ENCODE measurements around the gene DALRD3.

DNA sequence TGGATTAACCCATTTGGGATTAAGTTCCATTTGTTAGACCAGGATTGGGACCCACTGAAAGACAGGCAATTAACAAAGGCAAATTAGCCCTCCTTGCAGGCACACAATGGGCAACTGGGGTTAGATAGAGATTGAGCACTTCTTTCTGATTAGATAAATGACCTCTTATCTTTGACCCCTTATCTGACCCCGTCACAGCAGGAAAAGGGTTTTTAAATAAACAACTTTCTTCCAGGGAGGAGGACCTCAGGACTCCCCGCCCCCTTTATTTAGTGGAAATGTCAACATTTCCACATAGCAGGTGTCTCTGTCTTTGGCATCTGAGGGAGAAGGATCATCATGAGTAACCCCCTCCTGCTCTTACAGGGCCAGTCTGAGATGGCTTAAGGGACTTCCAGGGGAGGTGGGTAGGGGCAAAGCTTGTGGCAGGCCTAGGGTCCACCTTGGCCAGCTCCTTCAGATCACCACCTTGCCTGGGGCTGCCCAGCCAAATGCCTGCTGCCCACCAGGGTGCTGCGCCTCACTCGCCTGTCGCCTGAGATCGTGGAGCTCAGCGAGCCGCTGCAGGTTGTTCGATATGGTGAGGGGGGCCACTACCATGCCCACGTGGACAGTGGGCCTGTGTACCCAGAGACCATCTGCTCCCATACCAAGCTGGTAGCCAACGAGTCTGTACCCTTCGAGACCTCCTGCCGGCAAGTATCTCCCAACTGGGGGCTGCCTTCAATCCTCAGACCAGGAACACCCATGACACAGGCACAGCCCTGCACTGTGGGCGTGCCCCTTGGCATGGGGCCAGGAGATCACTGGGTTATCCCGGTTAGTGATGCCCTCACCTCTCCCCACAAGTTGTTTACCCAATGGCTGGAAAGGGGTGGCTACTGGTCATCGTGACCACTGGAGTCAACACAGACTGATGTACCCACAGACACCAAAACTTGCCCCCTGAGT lies 13.8 kb downstream of the DALRD3 start:
- TF ChIP-seq SCRT2 (tag by site-specific recombination; IDR thresholded peaks at IDR 0.05), result no peak
- TF ChIP-seq HOXC10 (CRISPR knock-in tag; IDR thresholded peaks at IDR 0.05), result no peak
- TF ChIP-seq, protein P1, sequence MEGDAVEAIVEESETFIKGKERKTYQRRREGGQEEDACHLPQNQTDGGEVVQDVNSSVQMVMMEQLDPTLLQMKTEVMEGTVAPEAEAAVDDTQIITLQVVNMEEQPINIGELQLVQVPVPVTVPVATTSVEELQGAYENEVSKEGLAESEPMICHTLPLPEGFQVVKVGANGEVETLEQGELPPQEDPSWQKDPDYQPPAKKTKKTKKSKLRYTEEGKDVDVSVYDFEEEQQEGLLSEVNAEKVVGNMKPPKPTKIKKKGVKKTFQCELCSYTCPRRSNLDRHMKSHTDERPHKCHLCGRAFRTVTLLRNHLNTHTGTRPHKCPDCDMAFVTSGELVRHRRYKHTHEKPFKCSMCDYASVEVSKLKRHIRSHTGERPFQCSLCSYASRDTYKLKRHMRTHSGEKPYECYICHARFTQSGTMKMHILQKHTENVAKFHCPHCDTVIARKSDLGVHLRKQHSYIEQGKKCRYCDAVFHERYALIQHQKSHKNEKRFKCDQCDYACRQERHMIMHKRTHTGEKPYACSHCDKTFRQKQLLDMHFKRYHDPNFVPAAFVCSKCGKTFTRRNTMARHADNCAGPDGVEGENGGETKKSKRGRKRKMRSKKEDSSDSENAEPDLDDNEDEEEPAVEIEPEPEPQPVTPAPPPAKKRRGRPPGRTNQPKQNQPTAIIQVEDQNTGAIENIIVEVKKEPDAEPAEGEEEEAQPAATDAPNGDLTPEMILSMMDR (tag by site-specific recombination; IDR thresholded peaks at IDR 0.05), result no peak
- no peak for TF ChIP-seq ZNF274 (IDR thresholded peaks at IDR 0.05; ENCODE audit: low read length)
- no peak for TF ChIP-seq ZNF274 (tag by site-specific recombination; IDR thresholded peaks at IDR 0.05; ENCODE audit: borderline replicate concordance)
- TF ChIP-seq, protein P2, sequence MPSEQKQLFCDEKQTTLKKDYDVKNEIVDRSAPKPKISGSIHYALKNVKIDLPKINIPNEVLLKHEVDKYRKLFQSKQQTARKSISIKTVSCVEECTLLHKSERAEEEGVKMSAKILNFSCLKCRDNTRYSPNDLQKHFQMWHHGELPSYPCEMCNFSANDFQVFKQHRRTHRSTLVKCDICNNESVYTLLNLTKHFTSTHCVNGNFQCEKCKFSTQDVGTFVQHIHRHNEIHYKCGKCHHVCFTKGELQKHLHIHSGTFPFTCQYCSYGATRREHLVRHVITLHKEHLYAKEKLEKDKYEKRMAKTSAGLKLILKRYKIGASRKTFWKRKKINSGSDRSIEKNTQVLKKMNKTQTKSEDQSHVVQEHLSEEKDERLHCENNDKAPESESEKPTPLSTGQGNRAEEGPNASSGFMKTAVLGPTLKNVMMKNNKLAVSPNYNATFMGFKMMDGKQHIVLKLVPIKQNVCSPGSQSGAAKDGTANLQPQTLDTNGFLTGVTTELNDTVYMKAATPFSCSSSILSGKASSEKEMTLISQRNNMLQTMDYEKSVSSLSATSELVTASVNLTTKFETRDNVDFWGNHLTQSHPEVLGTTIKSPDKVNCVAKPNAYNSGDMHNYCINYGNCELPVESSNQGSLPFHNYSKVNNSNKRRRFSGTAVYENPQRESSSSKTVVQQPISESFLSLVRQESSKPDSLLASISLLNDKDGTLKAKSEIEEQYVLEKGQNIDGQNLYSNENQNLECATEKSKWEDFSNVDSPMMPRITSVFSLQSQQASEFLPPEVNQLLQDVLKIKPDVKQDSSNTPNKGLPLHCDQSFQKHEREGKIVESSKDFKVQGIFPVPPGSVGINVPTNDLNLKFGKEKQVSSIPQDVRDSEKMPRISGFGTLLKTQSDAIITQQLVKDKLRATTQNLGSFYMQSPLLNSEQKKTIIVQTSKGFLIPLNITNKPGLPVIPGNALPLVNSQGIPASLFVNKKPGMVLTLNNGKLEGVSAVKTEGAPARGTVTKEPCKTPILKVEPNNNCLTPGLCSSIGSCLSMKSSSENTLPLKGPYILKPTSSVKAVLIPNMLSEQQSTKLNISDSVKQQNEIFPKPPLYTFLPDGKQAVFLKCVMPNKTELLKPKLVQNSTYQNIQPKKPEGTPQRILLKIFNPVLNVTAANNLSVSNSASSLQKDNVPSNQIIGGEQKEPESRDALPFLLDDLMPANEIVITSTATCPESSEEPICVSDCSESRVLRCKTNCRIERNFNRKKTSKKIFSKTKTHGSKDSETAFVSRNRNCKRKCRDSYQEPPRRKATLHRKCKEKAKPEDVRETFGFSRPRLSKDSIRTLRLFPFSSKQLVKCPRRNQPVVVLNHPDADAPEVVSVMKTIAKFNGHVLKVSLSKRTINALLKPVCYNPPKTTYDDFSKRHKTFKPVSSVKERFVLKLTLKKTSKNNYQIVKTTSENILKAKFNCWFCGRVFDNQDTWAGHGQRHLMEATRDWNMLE (tag by site-specific recombination; conservative IDR thresholded peaks at IDR 0.05; ENCODE audit: low read depth), result no peak
- no peak for TF ChIP-seq ZBTB8A (tag by site-specific recombination; IDR thresholded peaks at IDR 0.05)
- TF ChIP-seq HOXA7 (CRISPR knock-in tag; IDR thresholded peaks at IDR 0.05; ENCODE audit: borderline replicate concordance), result no peak
- TF ChIP-seq, protein P3, sequence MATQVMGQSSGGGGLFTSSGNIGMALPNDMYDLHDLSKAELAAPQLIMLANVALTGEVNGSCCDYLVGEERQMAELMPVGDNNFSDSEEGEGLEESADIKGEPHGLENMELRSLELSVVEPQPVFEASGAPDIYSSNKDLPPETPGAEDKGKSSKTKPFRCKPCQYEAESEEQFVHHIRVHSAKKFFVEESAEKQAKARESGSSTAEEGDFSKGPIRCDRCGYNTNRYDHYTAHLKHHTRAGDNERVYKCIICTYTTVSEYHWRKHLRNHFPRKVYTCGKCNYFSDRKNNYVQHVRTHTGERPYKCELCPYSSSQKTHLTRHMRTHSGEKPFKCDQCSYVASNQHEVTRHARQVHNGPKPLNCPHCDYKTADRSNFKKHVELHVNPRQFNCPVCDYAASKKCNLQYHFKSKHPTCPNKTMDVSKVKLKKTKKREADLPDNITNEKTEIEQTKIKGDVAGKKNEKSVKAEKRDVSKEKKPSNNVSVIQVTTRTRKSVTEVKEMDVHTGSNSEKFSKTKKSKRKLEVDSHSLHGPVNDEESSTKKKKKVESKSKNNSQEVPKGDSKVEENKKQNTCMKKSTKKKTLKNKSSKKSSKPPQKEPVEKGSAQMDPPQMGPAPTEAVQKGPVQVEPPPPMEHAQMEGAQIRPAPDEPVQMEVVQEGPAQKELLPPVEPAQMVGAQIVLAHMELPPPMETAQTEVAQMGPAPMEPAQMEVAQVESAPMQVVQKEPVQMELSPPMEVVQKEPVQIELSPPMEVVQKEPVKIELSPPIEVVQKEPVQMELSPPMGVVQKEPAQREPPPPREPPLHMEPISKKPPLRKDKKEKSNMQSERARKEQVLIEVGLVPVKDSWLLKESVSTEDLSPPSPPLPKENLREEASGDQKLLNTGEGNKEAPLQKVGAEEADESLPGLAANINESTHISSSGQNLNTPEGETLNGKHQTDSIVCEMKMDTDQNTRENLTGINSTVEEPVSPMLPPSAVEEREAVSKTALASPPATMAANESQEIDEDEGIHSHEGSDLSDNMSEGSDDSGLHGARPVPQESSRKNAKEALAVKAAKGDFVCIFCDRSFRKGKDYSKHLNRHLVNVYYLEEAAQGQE (tag by site-specific recombination; IDR thresholded peaks at IDR 0.05), result no peak
- TF ChIP-seq MYNN (tag by site-specific recombination; IDR thresholded peaks at IDR 0.05; ENCODE audit: borderline replicate concordance), result no peak
- TF ChIP-seq, protein P4, sequence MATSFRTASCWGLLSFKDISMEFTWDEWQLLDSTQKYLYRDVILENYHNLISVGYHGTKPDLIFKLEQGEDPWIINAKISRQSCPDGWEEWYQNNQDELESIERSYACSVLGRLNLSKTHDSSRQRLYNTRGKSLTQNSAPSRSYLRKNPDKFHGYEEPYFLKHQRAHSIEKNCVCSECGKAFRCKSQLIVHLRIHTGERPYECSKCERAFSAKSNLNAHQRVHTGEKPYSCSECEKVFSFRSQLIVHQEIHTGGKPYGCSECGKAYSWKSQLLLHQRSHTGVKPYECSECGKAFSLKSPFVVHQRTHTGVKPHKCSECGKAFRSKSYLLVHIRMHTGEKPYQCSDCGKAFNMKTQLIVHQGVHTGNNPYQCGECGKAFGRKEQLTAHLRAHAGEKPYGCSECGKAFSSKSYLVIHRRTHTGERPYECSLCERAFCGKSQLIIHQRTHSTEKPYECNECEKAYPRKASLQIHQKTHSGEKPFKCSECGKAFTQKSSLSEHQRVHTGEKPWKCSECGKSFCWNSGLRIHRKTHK (tag by site-specific recombination; IDR thresholded peaks at IDR 0.05), result no peak

Measured in HEK293 (cell line).